Keratinocyte (primary cell): ENCODE data around the gene RIMS1. TPM values are rescaled to one million over a fixed set of nuclear protein-coding genes. Genes with fewer than 3 reads are reported as not detected.

Experiments used
- DNase-seq: peaks from one replicate; pipeline ENCODE4 v3.0.0-alpha.2; 2011; ENCODE audit warnings: low read depth, missing footprints, low spot score
- FAIRE-seq: peaks from 2 replicates; lab custom pipeline; 2011; peaks lifted over from hg19 to GRCh38; lab: Jason Lieb, UNC
- H2AFZ ChIP-seq: 2 replicates; pipeline ENCODE4 v1.6.0; 2012; ENCODE audit warnings: low read length, control low read depth, inconsistent platforms; ENCODE audit not compliant: control insufficient read depth
- H3K27ac ChIP-seq: 2 replicates; pipeline ENCODE4 v1.5.1; 2011; ENCODE audit warnings: low read length; ENCODE audit not compliant: control insufficient read depth, insufficient read depth
- H3K27me3 ChIP-seq: 3 replicates; pipeline ENCODE4 v1.6.0; 2011; ENCODE audit warnings: low read length; ENCODE audit not compliant: control insufficient read depth, insufficient read depth; ENCODE audit errors: extremely low read depth
- H3K36me3 ChIP-seq, 2 experiments: 2 replicates in 1 of 2; 3 replicates in 1 of 2; pipeline ENCODE4 v1.5.1; 2011; ENCODE audit warnings: low read length in 2 of 2, mild to moderate bottlenecking in 1 of 2; ENCODE audit not compliant: control insufficient read depth in 2 of 2, insufficient read depth in 2 of 2; ENCODE audit errors: extremely low read depth in 1 of 2
- H3K4me1 ChIP-seq: 3 replicates; pipeline ENCODE4 v1.5.1; 2011; ENCODE audit warnings: low read length; ENCODE audit not compliant: control insufficient read depth, insufficient read depth; ENCODE audit errors: extremely low read depth
- H3K4me2 ChIP-seq: 3 replicates; pipeline ENCODE4 v1.6.0; 2011; ENCODE audit warnings: low read depth, low read length; ENCODE audit not compliant: control insufficient read depth, insufficient read depth; ENCODE audit errors: extremely low read depth
- H3K4me3 ChIP-seq, 3 experiments: fragments of 200-600 bp in 1 of 3; sonication (generic) in 1 of 3; 2 replicates in 2 of 3; 3 replicates in 1 of 3; pipeline ENCODE4 v1.5.1; 2011 to 2016; ENCODE audit warnings: low read length in 3 of 3, mild to moderate bottlenecking in 3 of 3, control low read depth in 2 of 3, inconsistent platforms in 1 of 3, low read depth in 1 of 3, mixed read lengths in 1 of 3, mixed run types in 1 of 3, moderate library complexity in 1 of 3; ENCODE audit not compliant: control insufficient read depth in 2 of 3, insufficient read depth in 2 of 3; ENCODE audit errors: extremely low read depth in 1 of 3
- H3K79me2 ChIP-seq: 2 replicates; pipeline ENCODE4 v1.6.0; 2012; ENCODE audit warnings: low read length; ENCODE audit not compliant: control insufficient read depth, insufficient read depth
- H3K9ac ChIP-seq: 3 replicates; pipeline ENCODE4 v1.6.0; 2011; ENCODE audit warnings: low read length; ENCODE audit not compliant: control insufficient read depth, insufficient read depth; ENCODE audit errors: extremely low read depth
- H3K9me1 ChIP-seq: 3 replicates; pipeline ENCODE4 v1.6.0; 2011; ENCODE audit warnings: low read length; ENCODE audit not compliant: control insufficient read depth, insufficient read depth; ENCODE audit errors: extremely low read depth
- H3K9me3 ChIP-seq: 2 replicates; pipeline ENCODE4 v1.5.1; 2012; ENCODE audit warnings: low read depth, low read length; ENCODE audit not compliant: control insufficient read depth
- H4K20me1 ChIP-seq: 3 replicates; pipeline ENCODE4 v1.6.0; 2011; ENCODE audit warnings: low read length; ENCODE audit not compliant: control insufficient read depth, insufficient read depth; ENCODE audit errors: extremely low read depth
- EZH2 ChIP-seq: IDR thresholded peaks from one replicate; pipeline ENCODE4 v1.6.1; 2012; ENCODE audit warnings: inconsistent platforms, mild to moderate bottlenecking, low read length, moderate library complexity
- dilution Hi-C: fragments of 300-500 bp; cut with MboI; formaldehyde crosslinking; loops from one replicate; pipeline ENCODE4 v1.7.0; 2020; ENCODE audit warnings: low sequenced_read_pairs; ENCODE audit not compliant: extremely low pct_ligation_motif_present
- polyA plus RNA-seq, 5 experiments: library from polyadenylated mRNA; depleted of rRNA in 3 of 5; stranded (reverse) in 3 of 5; stranded (forward) in 1 of 5; unstranded in 1 of 5; fragments of >200 nt; gene quantifications; 1 replicate in 1 of 5; 2 replicates in 3 of 5; 3 replicates in 1 of 5; pipeline versions ENCODE4 v1.2.1 to v1.2.3, GENCODE V29; 2011 to 2012; ENCODE audit warnings: missing spikeins in 2 of 5, low read depth in 1 of 5, low replicate concordance in 1 of 5
- TF ChIP-seq, protein P1 (sequence below), 3 experiments: IDR thresholded peaks in 1 of 3; conservative IDR thresholded peaks in 1 of 3; optimal IDR thresholded peaks in 1 of 3; 2 replicates in 2 of 3; 3 replicates in 1 of 3; pipeline versions ENCODE3 to v1.5.1; 2011; ENCODE audit warnings: low read length in 3 of 3, mild to moderate bottlenecking in 3 of 3, moderate library complexity in 2 of 3, control low read depth in 1 of 3, inconsistent platforms in 1 of 3; ENCODE audit not compliant: insufficient read depth in 2 of 3; ENCODE audit errors: extremely low read depth in 1 of 3

RIMS1 gene
- polyA plus RNA-seq, 1 donor (not counting 4 experiments of a cell fraction or from before 2014, with no cell fraction given) = not detected

DNA sequence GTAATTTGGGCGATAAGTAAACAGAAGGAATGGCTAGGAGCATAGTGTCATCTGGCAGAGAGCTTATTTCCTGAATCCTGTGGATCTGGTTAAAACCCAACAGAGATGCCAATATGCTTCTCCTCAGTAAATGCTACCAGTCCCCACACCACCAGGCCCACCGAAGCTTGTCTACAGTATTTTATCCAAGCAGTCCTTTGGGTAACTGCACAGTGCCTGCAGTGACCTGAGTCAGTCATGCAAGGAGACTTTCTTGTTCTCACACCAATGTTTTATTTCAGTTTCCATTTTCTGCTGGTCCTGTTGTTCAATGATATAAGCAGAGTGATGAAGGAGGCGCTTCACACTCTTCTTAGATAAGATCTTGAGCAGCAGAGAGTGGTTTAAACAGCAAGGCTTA lies 326.3 kb downstream of the RIMS1 start:
- Histone ChIP-seq H3K9ac (no peak overlapping the region), H4K20me1 (no peaks in the 10 kb centered on the region), H3K36me3 (no peaks in the 10 kb centered on the region), H3K27ac (no peak overlapping the region), H2AFZ (no peak overlapping the region), H3K9me1 (no peaks in the 10 kb centered on the region), H3K4me3 (no peak overlapping the region), H3K9me3 (no peaks in the 10 kb centered on the region), H3K79me2 (no peaks in the 10 kb centered on the region), H3K4me1 (no peaks in the 10 kb centered on the region), H3K4me2 (no peak overlapping the region), H3K27me3 (no peaks in the 10 kb centered on the region)
- DNase-seq (no peak), FAIRE-seq (no peak)
- TF ChIP-seq, protein P1, sequence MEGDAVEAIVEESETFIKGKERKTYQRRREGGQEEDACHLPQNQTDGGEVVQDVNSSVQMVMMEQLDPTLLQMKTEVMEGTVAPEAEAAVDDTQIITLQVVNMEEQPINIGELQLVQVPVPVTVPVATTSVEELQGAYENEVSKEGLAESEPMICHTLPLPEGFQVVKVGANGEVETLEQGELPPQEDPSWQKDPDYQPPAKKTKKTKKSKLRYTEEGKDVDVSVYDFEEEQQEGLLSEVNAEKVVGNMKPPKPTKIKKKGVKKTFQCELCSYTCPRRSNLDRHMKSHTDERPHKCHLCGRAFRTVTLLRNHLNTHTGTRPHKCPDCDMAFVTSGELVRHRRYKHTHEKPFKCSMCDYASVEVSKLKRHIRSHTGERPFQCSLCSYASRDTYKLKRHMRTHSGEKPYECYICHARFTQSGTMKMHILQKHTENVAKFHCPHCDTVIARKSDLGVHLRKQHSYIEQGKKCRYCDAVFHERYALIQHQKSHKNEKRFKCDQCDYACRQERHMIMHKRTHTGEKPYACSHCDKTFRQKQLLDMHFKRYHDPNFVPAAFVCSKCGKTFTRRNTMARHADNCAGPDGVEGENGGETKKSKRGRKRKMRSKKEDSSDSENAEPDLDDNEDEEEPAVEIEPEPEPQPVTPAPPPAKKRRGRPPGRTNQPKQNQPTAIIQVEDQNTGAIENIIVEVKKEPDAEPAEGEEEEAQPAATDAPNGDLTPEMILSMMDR (optimal IDR thresholded peaks at IDR 0.05 in 1 of 3, IDR thresholded peaks at IDR 0.05 in 1 of 3, conservative IDR thresholded peaks at IDR 0.05 in 1 of 3; ENCODE audit: extremely low read depth in 1 of 3, insufficient read depth in 2 of 3, low read length in 3 of 3) = no peak
- TF ChIP-seq EZH2 = no peak
- dilution Hi-C loops = no loop called here

DNA sequence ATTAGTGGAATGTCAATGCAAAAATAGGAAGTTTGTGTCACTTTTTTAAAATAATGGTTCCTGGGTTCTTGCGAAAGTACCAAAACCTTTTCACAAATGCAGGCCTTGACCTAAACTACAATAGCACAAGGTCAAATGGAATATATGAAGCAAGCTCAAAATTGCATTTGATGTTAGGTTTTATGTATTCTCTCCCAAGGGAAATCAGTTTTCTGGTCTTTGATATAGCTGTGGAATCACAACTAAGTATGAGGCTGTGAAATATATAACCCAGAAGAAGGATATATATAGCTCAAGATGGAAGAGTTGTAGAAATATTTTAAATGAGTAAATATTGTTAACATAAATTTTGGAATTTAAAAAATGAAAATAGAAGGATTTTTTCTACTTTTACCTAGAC lies 327.3 kb downstream of the RIMS1 start:
- H4K20me1 ChIP-seq = no peaks in the 10 kb centered on the region
- FAIRE-seq = no peak

More for the DNA sequence above, 327.3 kb downstream of the RIMS1 start:
- Histone ChIP-seq H3K27me3 (peaks cover 4% of the 10 kb centered on the region), H3K9ac (no peak overlapping the region), H3K79me2 (no peaks in the 10 kb centered on the region), H3K27ac (no peak overlapping the region), H3K9me1 (no peaks in the 10 kb centered on the region), H3K4me2 (no peak overlapping the region), H3K4me1 (no peaks in the 10 kb centered on the region), H3K4me3 (no peak overlapping the region), H3K36me3 (no peaks in the 10 kb centered on the region), H2AFZ (no peak overlapping the region), H3K9me3 (no peaks in the 10 kb centered on the region)
- dilution Hi-C loops = no loop called here
- DNase-seq = no peak
- TF ChIP-seq, protein P1 (optimal IDR thresholded peaks at IDR 0.05 in 1 of 3, IDR thresholded peaks at IDR 0.05 in 1 of 3, conservative IDR thresholded peaks at IDR 0.05 in 1 of 3; ENCODE audit: extremely low read depth in 1 of 3, insufficient read depth in 2 of 3, low read length in 3 of 3) = no peak
- no peak for TF ChIP-seq EZH2
